HEK293 (cell line): ENCODE data around the gene AXIN1.

ENCODE experiments used
- CTCF ChIP-seq: fragments of 450-650 bp; formaldehyde crosslinking; IDR thresholded peaks from 2 replicates; pipeline ENCODE4 v1.5.1; 2016; ENCODE audit warnings: missing biosample characterization, missing genetic modification characterization
- MYNN ChIP-seq: fragments of 450-650 bp; formaldehyde crosslinking; IDR thresholded peaks from 2 replicates; pipeline ENCODE4 v1.5.1; 2016; ENCODE audit warnings: missing biosample characterization, missing genetic modification characterization, borderline replicate concordance
- TCF7L2 ChIP-seq: IDR thresholded peaks from 2 replicates; pipeline ENCODE4 v1.6.1; 2011; ENCODE audit warnings: low read depth, mild to moderate bottlenecking, inconsistent platforms, low read length, moderate library complexity, borderline replicate concordance
- ZNF146 ChIP-seq: fragments of 450-650 bp; formaldehyde crosslinking; IDR thresholded peaks from 2 replicates; pipeline ENCODE4 v1.5.1; 2016; ENCODE audit warnings: missing biosample characterization, missing genetic modification characterization
- ZNF174 ChIP-seq: fragments of 450-650 bp; formaldehyde crosslinking; IDR thresholded peaks from 2 replicates; pipeline ENCODE4 v1.5.0; 2017; ENCODE audit warnings: missing biosample characterization, mild to moderate bottlenecking, missing genetic modification characterization
- ZNF274 ChIP-seq, 2 experiments: fragments of 200-500 bp in 1 of 2; fragments of 450-650 bp in 1 of 2; sonication (Bioruptor generic) in 1 of 2; formaldehyde crosslinking in 1 of 2; IDR thresholded peaks; 2 replicates each; pipeline versions ENCODE4 v1.5.1 to v1.6.1; 2014 to 2016; ENCODE audit warnings: borderline replicate concordance in 1 of 2, inconsistent platforms in 1 of 2, low read length in 1 of 2, missing biosample characterization in 1 of 2, missing genetic modification characterization in 1 of 2
- ZNF501 ChIP-seq: fragments of 450-650 bp; formaldehyde crosslinking; IDR thresholded peaks from 2 replicates; pipeline ENCODE4 v1.5.1; 2016; ENCODE audit warnings: missing biosample characterization, missing genetic modification characterization
- ZNF558 ChIP-seq: fragments of 450-650 bp; formaldehyde crosslinking; IDR thresholded peaks from 2 replicates; pipeline ENCODE4 v1.5.1; 2016; ENCODE audit warnings: missing biosample characterization, missing genetic modification characterization
- ZNF747 ChIP-seq: fragments of 450-650 bp; formaldehyde crosslinking; IDR thresholded peaks from 2 replicates; pipeline ENCODE4 v1.5.1; 2016; ENCODE audit warnings: missing biosample characterization, missing genetic modification characterization
- ZNF768 ChIP-seq: fragments of 450-650 bp; formaldehyde crosslinking; IDR thresholded peaks from 2 replicates; pipeline ENCODE4 v1.5.1; 2018; ENCODE audit warnings: missing biosample characterization, mild to moderate bottlenecking, missing genetic modification characterization
- TF ChIP-seq, protein P1 (sequence below): fragments of 450-650 bp; formaldehyde crosslinking; IDR thresholded peaks from 2 replicates; pipeline ENCODE4 v1.5.1; 2016; ENCODE audit warnings: missing biosample characterization, missing genetic modification characterization
- TF ChIP-seq, protein P2 (sequence below): fragments of 450-650 bp; formaldehyde crosslinking; optimal IDR thresholded peaks from 2 replicates; pipeline ENCODE3; 2016; ENCODE audit warnings: missing biosample characterization, mild to moderate bottlenecking, missing genetic modification characterization

DNA sequence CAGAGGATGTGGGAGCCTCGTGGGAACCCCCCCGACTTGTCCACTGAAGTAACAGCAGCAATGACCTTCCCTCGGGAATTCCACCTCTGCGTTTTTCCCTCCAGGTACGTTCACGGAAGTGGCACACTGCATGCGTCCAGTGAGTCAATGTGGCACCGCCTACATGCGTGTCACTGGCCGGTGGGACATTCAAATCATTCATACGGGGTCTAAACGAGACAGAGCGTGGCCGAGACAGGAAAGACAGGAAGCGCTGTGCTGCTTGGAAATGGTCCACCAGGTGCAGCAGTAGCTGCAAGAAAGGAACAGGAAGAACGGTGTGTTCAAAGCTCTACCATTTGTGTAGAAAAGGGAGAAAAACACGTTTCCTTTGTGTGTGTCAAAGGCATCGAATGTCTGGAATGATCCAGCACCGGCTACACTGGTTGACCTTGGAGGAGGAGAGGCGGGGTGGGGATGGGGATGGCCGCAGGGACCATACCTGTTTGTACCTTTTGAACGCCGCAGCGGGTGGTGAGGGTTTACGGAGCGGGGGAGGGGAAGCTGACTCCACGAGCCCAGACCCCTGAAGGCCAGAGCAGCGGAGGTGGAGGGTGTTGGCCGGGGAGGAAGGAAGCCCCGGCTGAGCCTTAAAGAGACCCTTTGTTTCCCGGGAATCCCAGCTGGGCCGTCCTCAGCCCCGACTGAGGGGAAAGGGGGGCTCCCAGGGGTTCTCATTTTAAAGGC lies 31.0 kb upstream of the AXIN1 start:
- no peak for TF ChIP-seq ZNF558 (tag by site-specific recombination)
- TF ChIP-seq, protein P1, sequence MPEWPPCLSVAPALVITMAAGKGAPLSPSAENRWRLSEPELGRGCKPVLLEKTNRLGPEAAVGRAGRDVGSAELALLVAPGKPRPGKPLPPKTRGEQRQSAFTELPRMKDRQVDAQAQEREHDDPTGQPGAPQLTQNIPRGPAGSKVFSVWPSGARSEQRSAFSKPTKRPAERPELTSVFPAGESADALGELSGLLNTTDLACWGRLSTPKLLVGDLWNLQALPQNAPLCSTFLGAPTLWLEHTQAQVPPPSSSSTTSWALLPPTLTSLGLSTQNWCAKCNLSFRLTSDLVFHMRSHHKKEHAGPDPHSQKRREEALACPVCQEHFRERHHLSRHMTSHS: no peak
- TF ChIP-seq, protein P2, sequence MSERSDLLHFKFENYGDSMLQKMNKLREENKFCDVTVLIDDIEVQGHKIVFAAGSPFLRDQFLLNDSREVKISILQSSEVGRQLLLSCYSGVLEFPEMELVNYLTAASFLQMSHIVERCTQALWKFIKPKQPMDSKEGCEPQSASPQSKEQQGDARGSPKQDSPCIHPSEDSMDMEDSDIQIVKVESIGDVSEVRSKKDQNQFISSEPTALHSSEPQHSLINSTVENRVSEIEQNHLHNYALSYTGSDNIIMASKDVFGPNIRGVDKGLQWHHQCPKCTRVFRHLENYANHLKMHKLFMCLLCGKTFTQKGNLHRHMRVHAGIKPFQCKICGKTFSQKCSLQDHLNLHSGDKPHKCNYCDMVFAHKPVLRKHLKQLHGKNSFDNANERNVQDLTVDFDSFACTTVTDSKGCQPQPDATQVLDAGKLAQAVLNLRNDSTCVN (tag by site-specific recombination): no peak
- TF ChIP-seq ZNF768 (tag by site-specific recombination): no peak
- no peak for TF ChIP-seq MYNN
- TF ChIP-seq ZNF501 (tag by site-specific recombination): no peak
- TF ChIP-seq CTCF: no peak
- TF ChIP-seq ZNF747 (tag by site-specific recombination): no peak
- no peak for TF ChIP-seq ZNF146 (tag by site-specific recombination)
- no peak for TF ChIP-seq TCF7L2
- TF ChIP-seq ZNF274 (IDR thresholded peaks at IDR 0.05; ENCODE audit: low read length): no peak
- TF ChIP-seq ZNF274 (tag by site-specific recombination; IDR thresholded peaks at IDR 0.05; ENCODE audit: borderline replicate concordance): no peak
- TF ChIP-seq ZNF174: no peak
